Neural cell (in vitro differentiated cells): ENCODE results near the gene ME3. TPM values are rescaled to one million over a fixed set of nuclear protein-coding genes. Genes with fewer than 3 reads are reported as not detected.

ENCODE experiments used
- H2AFZ ChIP-seq: fragments of 200-600, 300-800 bp; sonication (generic), shearing (Covaris generic); 2 replicates; pipeline ENCODE4 v1.6.0; 2014; ENCODE audit warnings: low read depth, mild to moderate bottlenecking, antibody characterized with exemption, low read length, moderate library complexity
- H3F3A ChIP-seq: fragments of 200-600 bp; shearing (Covaris generic); 2 replicates; pipeline ENCODE4 v1.6.1; 2016; ENCODE audit warnings: mild to moderate bottlenecking, moderate library complexity, mixed read lengths, antibody characterized with exemption, low read length; ENCODE audit not compliant: insufficient read depth, poor library complexity, severe bottlenecking
- H3K27ac ChIP-seq: fragments of 200-600, 300-800 bp; sonication (generic), shearing (Covaris generic); 2 replicates; pipeline ENCODE4 v1.5.1; 2014; ENCODE audit warnings: mild to moderate bottlenecking, low read length, moderate library complexity
- H3K27me3 ChIP-seq: fragments of 300-800, 200-600 bp; sonication (generic), shearing (Covaris generic); 2 replicates; pipeline ENCODE4 v1.6.0; 2014; ENCODE audit warnings: mild to moderate bottlenecking, low read depth, low read length, moderate library complexity; ENCODE audit not compliant: insufficient read depth
- H3K36me3 ChIP-seq: fragments of 300-800, 200-600 bp; sonication (generic), shearing (Covaris generic); 2 replicates; pipeline ENCODE4 v1.5.1; 2014; ENCODE audit warnings: mild to moderate bottlenecking, antibody characterized with exemption, low read length, moderate library complexity; ENCODE audit not compliant: insufficient read depth
- H3K4me2 ChIP-seq: fragments of 300-800, 200-600 bp; sonication (generic), shearing (Covaris generic); 2 replicates; pipeline ENCODE4 v1.6.0; 2014; ENCODE audit warnings: mild to moderate bottlenecking, low read length
- H3K4me3 ChIP-seq: fragments of 300-800, 200-600 bp; sonication (generic), shearing (Covaris generic); 2 replicates; pipeline ENCODE4 v1.5.1; 2014; ENCODE audit warnings: mild to moderate bottlenecking, low read length, moderate library complexity
- H3K79me2 ChIP-seq: fragments of 200-600 bp; shearing (Covaris generic); replicated peaks from 2 replicates; pipeline ENCODE4 v1.6.0; 2014; ENCODE audit warnings: mild to moderate bottlenecking, low read length, moderate library complexity; ENCODE audit not compliant: insufficient read depth
- H3K9ac ChIP-seq: fragments of 300-800, 200-600 bp; sonication (generic), shearing (Covaris generic); 2 replicates; pipeline ENCODE4 v1.6.1; 2016; ENCODE audit warnings: mild to moderate bottlenecking, low read length, mixed read lengths
- H3K9me2 ChIP-seq: fragments of 200-600 bp; shearing (Covaris generic); 2 replicates; pipeline ENCODE4 v1.6.1; 2016; ENCODE audit warnings: mild to moderate bottlenecking, low read length, mixed read lengths; ENCODE audit not compliant: insufficient read depth
- H3K9me3 ChIP-seq: fragments of 200-600, 300-800 bp; sonication (generic), shearing (Covaris generic); 2 replicates; pipeline ENCODE4 v1.6.1; 2016; ENCODE audit warnings: mild to moderate bottlenecking, mixed run types, low read length, moderate library complexity, mixed read lengths
- H4K20me1 ChIP-seq: fragments of 200-600 bp; shearing (Covaris generic); 2 replicates; pipeline ENCODE4 v1.6.1; 2016; ENCODE audit warnings: mild to moderate bottlenecking, mixed run types; ENCODE audit not compliant: insufficient read depth
- EP300 ChIP-seq: fragments of 450-650 bp; conservative IDR thresholded peaks from 2 replicates; pipeline ENCODE4 v1.6.1; 2014; ENCODE audit warnings: antibody characterized with exemption, mild to moderate bottlenecking, moderate library complexity; ENCODE audit not compliant: poor library complexity, severe bottlenecking
- EZH2 ChIP-seq: fragments of 200-600, 300-800 bp; shearing (Covaris generic), sonication (generic); IDR thresholded peaks from 2 replicates; pipeline ENCODE4 v1.6.1; 2014; ENCODE audit warnings: antibody characterized with exemption, low read length, borderline replicate concordance, mild to moderate bottlenecking; ENCODE audit not compliant: insufficient read depth, poor library complexity, severe bottlenecking
- MXI1 ChIP-seq: fragments of 450-650 bp; conservative IDR thresholded peaks from 2 replicates; pipeline ENCODE4 v1.6.1; 2014; ENCODE audit warnings: antibody characterized with exemption, mild to moderate bottlenecking; ENCODE audit not compliant: poor library complexity, severe bottlenecking
- POLR2AphosphoS5 ChIP-seq: IDR thresholded peaks from 2 replicates; pipeline ENCODE4 v1.6.1; 2012
- RAD21 ChIP-seq: fragments of 450-650 bp; conservative IDR thresholded peaks from 2 replicates; pipeline ENCODE4 v1.6.1; 2014; ENCODE audit warnings: antibody characterized with exemption, mild to moderate bottlenecking, moderate library complexity
- SMC3 ChIP-seq: fragments of 450-650 bp; conservative IDR thresholded peaks from 2 replicates; pipeline ENCODE4 v1.6.1; 2014; ENCODE audit warnings: antibody characterized with exemption, mild to moderate bottlenecking, moderate library complexity; ENCODE audit not compliant: poor library complexity
- TAF1 ChIP-seq: IDR thresholded peaks from 2 replicates; pipeline ENCODE4 v1.6.1; 2012; ENCODE audit warnings: low read depth
- polyA plus RNA-seq: library from polyadenylated mRNA; depleted of rRNA; stranded (reverse); fragments of >200 nt; gene quantifications from 2 replicates; pipeline ENCODE4 v1.2.3, GENCODE V29; 2014
- TF ChIP-seq, protein P1 (sequence below): fragments of 450-650 bp; IDR thresholded peaks from 2 replicates; pipeline ENCODE4 v1.5.1; 2014; ENCODE audit warnings: antibody characterized with exemption, mild to moderate bottlenecking, moderate library complexity; ENCODE audit not compliant: poor library complexity, severe bottlenecking
- TF ChIP-seq, protein P2 (sequence below): IDR thresholded peaks from 2 replicates; pipeline ENCODE4 v1.6.1; 2012; ENCODE audit warnings: borderline replicate concordance

The ME3 gene
- polyA plus RNA-seq, 1 donor from 2014 or later = 2.1 TPM

DNA sequence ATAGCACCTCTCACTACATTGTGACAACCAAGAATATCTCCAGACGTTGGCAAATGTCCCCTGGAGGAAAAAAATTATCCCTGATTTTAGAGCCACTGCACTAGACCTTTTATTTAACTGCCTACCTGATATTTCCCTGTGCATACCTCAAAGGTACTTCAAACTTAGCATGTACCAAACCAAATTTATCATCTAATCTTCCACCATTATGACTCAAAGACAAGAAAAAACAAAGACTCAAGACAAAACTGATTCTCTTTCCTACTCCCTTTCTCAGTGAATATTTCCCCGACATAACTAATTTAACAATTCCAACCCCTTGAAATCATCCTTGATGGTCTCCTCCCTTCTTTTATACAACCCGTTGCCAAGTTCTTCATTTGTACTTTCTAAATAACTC is 161.7 kb downstream of the ME3 start:
- Histone ChIP-seq H3K9me2 (no peaks in the 10 kb centered on the region), H3K27me3 (no peaks in the 10 kb centered on the region), H3K27ac (no peak overlapping the region), H3K9ac (no peak overlapping the region), H3F3A (no peaks in the 10 kb centered on the region), H3K36me3 (no peaks in the 10 kb centered on the region), H4K20me1 (no peaks in the 10 kb centered on the region), H3K4me3 (no peak overlapping the region), H3K9me3 (no peaks in the 10 kb centered on the region), H3K4me2 (no peak overlapping the region), H2AFZ (no peak overlapping the region), H3K79me2 (no peaks in the 10 kb centered on the region)
- no peak for TF ChIP-seq SMC3
- no peak for TF ChIP-seq EZH2
- TF ChIP-seq, protein P1, sequence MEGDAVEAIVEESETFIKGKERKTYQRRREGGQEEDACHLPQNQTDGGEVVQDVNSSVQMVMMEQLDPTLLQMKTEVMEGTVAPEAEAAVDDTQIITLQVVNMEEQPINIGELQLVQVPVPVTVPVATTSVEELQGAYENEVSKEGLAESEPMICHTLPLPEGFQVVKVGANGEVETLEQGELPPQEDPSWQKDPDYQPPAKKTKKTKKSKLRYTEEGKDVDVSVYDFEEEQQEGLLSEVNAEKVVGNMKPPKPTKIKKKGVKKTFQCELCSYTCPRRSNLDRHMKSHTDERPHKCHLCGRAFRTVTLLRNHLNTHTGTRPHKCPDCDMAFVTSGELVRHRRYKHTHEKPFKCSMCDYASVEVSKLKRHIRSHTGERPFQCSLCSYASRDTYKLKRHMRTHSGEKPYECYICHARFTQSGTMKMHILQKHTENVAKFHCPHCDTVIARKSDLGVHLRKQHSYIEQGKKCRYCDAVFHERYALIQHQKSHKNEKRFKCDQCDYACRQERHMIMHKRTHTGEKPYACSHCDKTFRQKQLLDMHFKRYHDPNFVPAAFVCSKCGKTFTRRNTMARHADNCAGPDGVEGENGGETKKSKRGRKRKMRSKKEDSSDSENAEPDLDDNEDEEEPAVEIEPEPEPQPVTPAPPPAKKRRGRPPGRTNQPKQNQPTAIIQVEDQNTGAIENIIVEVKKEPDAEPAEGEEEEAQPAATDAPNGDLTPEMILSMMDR = no peak
- no peak for TF ChIP-seq TAF1
- TF ChIP-seq POLR2AphosphoS5 = no peak
- TF ChIP-seq, protein P2, sequence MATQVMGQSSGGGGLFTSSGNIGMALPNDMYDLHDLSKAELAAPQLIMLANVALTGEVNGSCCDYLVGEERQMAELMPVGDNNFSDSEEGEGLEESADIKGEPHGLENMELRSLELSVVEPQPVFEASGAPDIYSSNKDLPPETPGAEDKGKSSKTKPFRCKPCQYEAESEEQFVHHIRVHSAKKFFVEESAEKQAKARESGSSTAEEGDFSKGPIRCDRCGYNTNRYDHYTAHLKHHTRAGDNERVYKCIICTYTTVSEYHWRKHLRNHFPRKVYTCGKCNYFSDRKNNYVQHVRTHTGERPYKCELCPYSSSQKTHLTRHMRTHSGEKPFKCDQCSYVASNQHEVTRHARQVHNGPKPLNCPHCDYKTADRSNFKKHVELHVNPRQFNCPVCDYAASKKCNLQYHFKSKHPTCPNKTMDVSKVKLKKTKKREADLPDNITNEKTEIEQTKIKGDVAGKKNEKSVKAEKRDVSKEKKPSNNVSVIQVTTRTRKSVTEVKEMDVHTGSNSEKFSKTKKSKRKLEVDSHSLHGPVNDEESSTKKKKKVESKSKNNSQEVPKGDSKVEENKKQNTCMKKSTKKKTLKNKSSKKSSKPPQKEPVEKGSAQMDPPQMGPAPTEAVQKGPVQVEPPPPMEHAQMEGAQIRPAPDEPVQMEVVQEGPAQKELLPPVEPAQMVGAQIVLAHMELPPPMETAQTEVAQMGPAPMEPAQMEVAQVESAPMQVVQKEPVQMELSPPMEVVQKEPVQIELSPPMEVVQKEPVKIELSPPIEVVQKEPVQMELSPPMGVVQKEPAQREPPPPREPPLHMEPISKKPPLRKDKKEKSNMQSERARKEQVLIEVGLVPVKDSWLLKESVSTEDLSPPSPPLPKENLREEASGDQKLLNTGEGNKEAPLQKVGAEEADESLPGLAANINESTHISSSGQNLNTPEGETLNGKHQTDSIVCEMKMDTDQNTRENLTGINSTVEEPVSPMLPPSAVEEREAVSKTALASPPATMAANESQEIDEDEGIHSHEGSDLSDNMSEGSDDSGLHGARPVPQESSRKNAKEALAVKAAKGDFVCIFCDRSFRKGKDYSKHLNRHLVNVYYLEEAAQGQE = no peak
- TF ChIP-seq MXI1 = no peak
- TF ChIP-seq RAD21 = no peak
- TF ChIP-seq EP300 = no peak

DNA sequence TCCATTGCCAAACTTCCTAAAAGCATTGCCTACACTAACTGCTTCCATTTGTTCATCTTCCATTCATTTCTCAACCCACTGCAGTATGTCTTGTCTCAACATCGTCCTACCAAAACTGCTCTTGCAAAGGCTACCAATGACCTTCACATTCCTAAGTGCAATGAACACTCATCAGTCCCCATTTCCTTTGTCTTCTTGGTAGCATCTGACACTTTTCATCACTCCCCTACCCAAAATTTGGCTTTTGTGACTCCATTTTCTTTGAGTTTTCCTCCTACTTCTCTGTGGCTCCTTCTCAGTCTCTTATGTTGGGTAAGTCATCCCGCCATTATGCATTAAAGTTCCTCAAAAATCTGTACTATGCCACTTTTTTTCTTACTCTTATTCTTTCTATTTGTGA is 162.3 kb downstream of the ME3 start:
- no peak overlapping the region for H3K27ac ChIP-seq

More for the DNA sequence above, 162.3 kb downstream of the ME3 start:
- Histone ChIP-seq H3K9me3 (no peaks in the 10 kb centered on the region), H2AFZ (no peak overlapping the region), H4K20me1 (no peaks in the 10 kb centered on the region), H3F3A (no peaks in the 10 kb centered on the region), H3K79me2 (no peaks in the 10 kb centered on the region), H3K9me2 (no peaks in the 10 kb centered on the region), H3K4me2 (no peak overlapping the region), H3K4me3 (no peak overlapping the region), H3K27me3 (no peaks in the 10 kb centered on the region), H3K9ac (no peak overlapping the region), H3K36me3 (no peaks in the 10 kb centered on the region)
- TF ChIP-seq, protein P1 = no peak
